Measurements from ENCODE around the gene BMP4. TPM values are rescaled to one million over a fixed set of nuclear protein-coding genes. Genes with fewer than 3 reads are reported as not detected.

The BMP4 gene
- polyA plus RNA-seq, 1 donor (not counting 4 experiments of a cell fraction or from before 2014, with no cell fraction given): 6.5 TPM

DNA sequence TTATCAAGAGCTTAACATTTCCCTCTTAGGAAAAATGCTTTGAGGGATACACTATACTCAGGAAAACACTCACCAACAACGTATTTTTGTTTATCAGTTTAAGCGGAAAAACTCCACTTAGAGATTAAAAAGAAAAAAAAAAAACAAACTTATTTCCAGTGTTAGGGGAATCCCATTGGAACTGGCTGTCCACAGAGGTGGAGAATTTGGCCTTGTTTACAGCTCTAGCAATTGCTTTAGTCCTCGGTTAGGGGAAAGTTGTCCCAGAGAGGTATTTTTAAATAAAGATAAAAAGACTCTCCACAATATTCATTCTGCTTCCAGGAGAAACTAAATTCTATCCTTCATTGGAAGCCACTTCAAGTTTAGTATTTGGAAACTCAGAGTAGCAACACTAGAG lies 21.6 kb upstream of the BMP4 start:
- H3K79me2 ChIP-seq (ENCODE audit: control insufficient read depth, insufficient read depth, low read length): no peaks in the 10 kb centered on the region
- no peak overlapping the region for H3K4me2 ChIP-seq (ENCODE audit: control insufficient read depth, extremely low read depth, insufficient read depth, low read depth, low read length)
- no peaks in the 10 kb centered on the region for H3K36me3 ChIP-seq (ENCODE audit: control insufficient read depth in 2 of 2, extremely low read depth in 1 of 2, insufficient read depth in 2 of 2, low read length in 2 of 2)
- FAIRE-seq: no peak
- dilution Hi-C loops (cut with MboI; ENCODE audit: extremely low pct_ligation_motif_present, low sequenced_read_pairs): no loop called here
- H3K9me3 ChIP-seq (ENCODE audit: control insufficient read depth, low read depth, low read length): no peaks in the 10 kb centered on the region
- H3K27me3 ChIP-seq (ENCODE audit: control insufficient read depth, extremely low read depth, insufficient read depth, low read length): no peaks in the 10 kb centered on the region
- no peaks in the 10 kb centered on the region for H3K4me1 ChIP-seq (ENCODE audit: control insufficient read depth, extremely low read depth, insufficient read depth, low read length)
- no peak overlapping the region for H3K9ac ChIP-seq (ENCODE audit: control insufficient read depth, extremely low read depth, insufficient read depth, low read length)
- TF ChIP-seq EZH2 (IDR thresholded peaks at IDR 0.05; ENCODE audit: low read length): no peak
- TF ChIP-seq, protein P1, sequence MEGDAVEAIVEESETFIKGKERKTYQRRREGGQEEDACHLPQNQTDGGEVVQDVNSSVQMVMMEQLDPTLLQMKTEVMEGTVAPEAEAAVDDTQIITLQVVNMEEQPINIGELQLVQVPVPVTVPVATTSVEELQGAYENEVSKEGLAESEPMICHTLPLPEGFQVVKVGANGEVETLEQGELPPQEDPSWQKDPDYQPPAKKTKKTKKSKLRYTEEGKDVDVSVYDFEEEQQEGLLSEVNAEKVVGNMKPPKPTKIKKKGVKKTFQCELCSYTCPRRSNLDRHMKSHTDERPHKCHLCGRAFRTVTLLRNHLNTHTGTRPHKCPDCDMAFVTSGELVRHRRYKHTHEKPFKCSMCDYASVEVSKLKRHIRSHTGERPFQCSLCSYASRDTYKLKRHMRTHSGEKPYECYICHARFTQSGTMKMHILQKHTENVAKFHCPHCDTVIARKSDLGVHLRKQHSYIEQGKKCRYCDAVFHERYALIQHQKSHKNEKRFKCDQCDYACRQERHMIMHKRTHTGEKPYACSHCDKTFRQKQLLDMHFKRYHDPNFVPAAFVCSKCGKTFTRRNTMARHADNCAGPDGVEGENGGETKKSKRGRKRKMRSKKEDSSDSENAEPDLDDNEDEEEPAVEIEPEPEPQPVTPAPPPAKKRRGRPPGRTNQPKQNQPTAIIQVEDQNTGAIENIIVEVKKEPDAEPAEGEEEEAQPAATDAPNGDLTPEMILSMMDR (optimal IDR thresholded peaks at IDR 0.05 in 1 of 3, IDR thresholded peaks at IDR 0.05 in 1 of 3, conservative IDR thresholded peaks at IDR 0.05 in 1 of 3; ENCODE audit: extremely low read depth in 1 of 3, insufficient read depth in 2 of 3, low read length in 3 of 3): no peak
- DNase-seq (ENCODE audit: low read depth, low spot score): no peak
- no peaks in the 10 kb centered on the region for H4K20me1 ChIP-seq (ENCODE audit: control insufficient read depth, extremely low read depth, insufficient read depth, low read length)
- no peaks in the 10 kb centered on the region for H3K9me1 ChIP-seq (ENCODE audit: control insufficient read depth, extremely low read depth, insufficient read depth, low read length)
- no peak overlapping the region for H3K27ac ChIP-seq (ENCODE audit: control insufficient read depth, insufficient read depth, low read length)
- no peak overlapping the region for H2AFZ ChIP-seq (ENCODE audit: control insufficient read depth, low read length)
- H3K4me3 ChIP-seq (ENCODE audit: control insufficient read depth in 2 of 3, extremely low read depth in 1 of 3, insufficient read depth in 2 of 3, low read depth in 1 of 3, low read length in 3 of 3): no peak overlapping the region

DNA sequence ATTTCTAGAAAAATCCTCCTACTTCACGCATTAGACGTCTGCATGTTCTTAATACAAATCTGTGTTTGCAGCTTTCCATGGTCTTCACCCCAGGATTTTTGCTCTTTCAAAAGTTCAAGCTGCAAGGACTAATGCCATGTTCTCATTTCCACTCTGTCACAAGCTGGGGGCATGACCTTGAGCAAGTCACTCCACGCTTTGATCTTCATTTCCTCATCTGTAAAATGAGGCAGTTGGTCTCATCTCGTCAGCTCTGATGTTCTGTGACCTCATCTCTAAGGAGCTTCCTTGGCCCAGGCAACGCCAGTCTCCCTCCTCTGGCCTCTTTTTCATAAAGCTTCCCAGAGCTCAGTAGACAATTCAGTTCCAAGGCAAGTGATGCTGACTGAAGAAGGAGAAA lies 18.8 kb upstream of the BMP4 start:
- Histone ChIP-seq H2AFZ (ENCODE audit: control insufficient read depth, low read length) (no peak overlapping the region), H3K9me1 (ENCODE audit: control insufficient read depth, extremely low read depth, insufficient read depth, low read length) (no peaks in the 10 kb centered on the region), H3K27me3 (ENCODE audit: control insufficient read depth, extremely low read depth, insufficient read depth, low read length) (no peaks in the 10 kb centered on the region), H3K4me2 (ENCODE audit: control insufficient read depth, extremely low read depth, insufficient read depth, low read depth, low read length) (no peak overlapping the region), H3K36me3 (ENCODE audit: control insufficient read depth in 2 of 2, extremely low read depth in 1 of 2, insufficient read depth in 2 of 2, low read length in 2 of 2) (no peaks in the 10 kb centered on the region), H3K9ac (ENCODE audit: control insufficient read depth, extremely low read depth, insufficient read depth, low read length) (no peak overlapping the region), H4K20me1 (ENCODE audit: control insufficient read depth, extremely low read depth, insufficient read depth, low read length) (no peaks in the 10 kb centered on the region), H3K79me2 (ENCODE audit: control insufficient read depth, insufficient read depth, low read length) (no peaks in the 10 kb centered on the region), H3K4me3 (ENCODE audit: control insufficient read depth in 2 of 3, extremely low read depth in 1 of 3, insufficient read depth in 2 of 3, low read depth in 1 of 3, low read length in 3 of 3) (no peak overlapping the region), H3K4me1 (ENCODE audit: control insufficient read depth, extremely low read depth, insufficient read depth, low read length) (no peaks in the 10 kb centered on the region), H3K27ac (ENCODE audit: control insufficient read depth, insufficient read depth, low read length) (no peak overlapping the region), H3K9me3 (ENCODE audit: control insufficient read depth, low read depth, low read length) (no peaks in the 10 kb centered on the region)
- DNase-seq (ENCODE audit: low read depth, low spot score): no peak
- dilution Hi-C loops (cut with MboI; ENCODE audit: extremely low pct_ligation_motif_present, low sequenced_read_pairs): no loop called here
- TF ChIP-seq, protein P1 (optimal IDR thresholded peaks at IDR 0.05 in 1 of 3, IDR thresholded peaks at IDR 0.05 in 1 of 3, conservative IDR thresholded peaks at IDR 0.05 in 1 of 3; ENCODE audit: extremely low read depth in 1 of 3, insufficient read depth in 2 of 3, low read length in 3 of 3): no peak
- TF ChIP-seq EZH2 (IDR thresholded peaks at IDR 0.05; ENCODE audit: low read length): no peak
- no peak for FAIRE-seq
